Stimulated activated CD4-positive, alpha-beta T cell treated with anti-CD3 and anti-CD28 coated beads, Interleukin-12 subunit alpha, Interleukin-12 subunit beta, amount 100 ng/mL, for 48 hours (primary cell): ENCODE measurements around the gene OR2T6.
"Not testable (repeated sequence)": the region's sequence is repeated elsewhere in the genome, so short reads cannot be mapped to it uniquely, and the experiment has no call there.

Experiments used
- DNase-seq, 3 donors: peaks; one replicate each; pipeline ENCODE4 v3.0.0-alpha.2; 2020; ENCODE audit warnings: low read depth in 2 of 3, low spot score in 1 of 3

The OR2T6 gene

GRCh38 chr1:248375446-248375845 lies at the start of gene OR2T6:
OR2T6 (plus strand) TSS chr1:248375746; CDS start chr1:248387609, 11,863 bp downstream.
- DNase-seq: no peak

- no peak for DNase-seq
Measured at GRCh38 chr1:248343451-248343850, 32.1 kb upstream of the OR2T6 start.

GRCh38 chr1:248348475-248348874 lies 27.1 kb upstream of the OR2T6 start, which contains the start of gene OR14C36:
OR14C36 (plus strand) TSS chr1:248348775; CDS start chr1:248348775, 0 bp downstream.
- DNase-seq: no peak

- DNase-seq: no peak
Measured at GRCh38 chr1:248359415-248359814, 16.1 kb upstream of the OR2T6 start.

- no peak for DNase-seq
Measured at GRCh38 chr1:248361121-248361715, 14.3 kb upstream of the OR2T6 start, which contains the start of gene OR2T4. OR2T4 (plus strand) TSS chr1:248361665; CDS start chr1:248361665, 0 bp downstream.

GRCh38 chr1:248366609-248367008 lies 8.9 kb upstream of the OR2T6 start:
- no peak for DNase-seq

- no peak for DNase-seq
Measured at GRCh38 chr1:248372394-248372793, 3.2 kb upstream of the OR2T6 start.

- no peak for DNase-seq
Measured at GRCh38 chr1:248373761-248374160, 1.8 kb upstream of the OR2T6 start.

- no peak for DNase-seq
Measured at GRCh38 chr1:248376916-248377315, 1.4 kb downstream of the OR2T6 start.

GRCh38 chr1:248380854-248381253 lies 5.3 kb downstream of the OR2T6 start:
- DNase-seq: no peak

GRCh38 chr1:248388426-248388825 lies 12.9 kb downstream of the OR2T6 start:
- no peak for DNase-seq

- no peak for DNase-seq
Measured at GRCh38 chr1:248393050-248393449, 17.5 kb downstream of the OR2T6 start.

- DNase-seq: no peak
Measured at GRCh38 chr1:248402748-248403147, 27.2 kb downstream of the OR2T6 start, which contains the start of gene OR2T1. OR2T1 (plus strand) TSS chr1:248403048; CDS start chr1:248406148, 3,100 bp downstream.

- no peak for DNase-seq
Measured at GRCh38 chr1:248404024-248404423, 28.5 kb downstream of the OR2T6 start.

- DNase-seq: no peak
Measured at GRCh38 chr1:248406721-248407692, 31.5 kb downstream of the OR2T6 start.

GRCh38 chr1:248416226-248416625 lies 40.7 kb downstream of the OR2T6 start:
- no peak for DNase-seq

GRCh38 chr1:248417854-248418253 lies 42.3 kb downstream of the OR2T6 start:
- DNase-seq: no peak

- DNase-seq: no peak
Measured at GRCh38 chr1:248421384-248421783, 45.8 kb downstream of the OR2T6 start.

GRCh38 chr1:248427526-248428191 lies 52.1 kb downstream of the OR2T6 start:
- not testable (repeated sequence) for DNase-seq

GRCh38 chr1:248428192-248428533 lies 52.6 kb downstream of the OR2T6 start:
- DNase-seq: not testable (repeated sequence)

- not testable (repeated sequence) for DNase-seq
Measured at GRCh38 chr1:248431683-248432082, 56.1 kb downstream of the OR2T6 start.
